DOHH2 (cell line): ENCODE data around the gene PIP5K1A.

Source experiments
- H3F3A ChIP-seq: fragments of 200-600 bp; sonication (generic), shearing (Covaris generic); 2 replicates; pipeline ENCODE4 v1.6.0; 2016; ENCODE audit warnings: antibody characterized with exemption, mild to moderate bottlenecking; ENCODE audit not compliant: control insufficient read depth, insufficient read depth
- H3K27ac ChIP-seq: fragments of 200-600 bp; sonication (generic); 2 replicates; pipeline ENCODE4 v1.5.1; 2014; ENCODE audit warnings: low read depth, mild to moderate bottlenecking, low read length, moderate library complexity
- H3K27me3 ChIP-seq: fragments of 200-600 bp; sonication (generic); 2 replicates; pipeline ENCODE4 v1.6.1; 2014; ENCODE audit warnings: mild to moderate bottlenecking, low read length, mixed read lengths; ENCODE audit not compliant: control insufficient read depth
- H3K36me3 ChIP-seq: fragments of 200-600 bp; sonication (generic); 2 replicates; pipeline ENCODE4 v1.6.1; 2014; ENCODE audit warnings: mild to moderate bottlenecking, low read length, moderate library complexity, mixed read lengths; ENCODE audit not compliant: control insufficient read depth
- H3K4me1 ChIP-seq: fragments of 200-600 bp; sonication (generic); 2 replicates; pipeline ENCODE4 v1.6.1; 2014; ENCODE audit warnings: mild to moderate bottlenecking, low read length, mixed read lengths; ENCODE audit not compliant: control insufficient read depth
- H3K4me2 ChIP-seq: fragments of 200-600 bp; sonication (generic); 2 replicates; pipeline ENCODE4 v1.6.0; 2014; ENCODE audit warnings: mild to moderate bottlenecking, low read length, moderate library complexity
- H3K4me3 ChIP-seq: fragments of 200-600 bp; sonication (generic); 2 replicates; pipeline ENCODE4 v1.5.1; 2014; ENCODE audit warnings: mild to moderate bottlenecking, low read length, mixed read lengths
- H3K79me2 ChIP-seq: fragments of 200-600 bp; sonication (generic); 2 replicates; pipeline ENCODE4 v1.6.1; 2014; ENCODE audit warnings: mild to moderate bottlenecking, low read length, mixed read lengths; ENCODE audit not compliant: control insufficient read depth
- H3K9me2 ChIP-seq: fragments of 200-600 bp; sonication (generic); replicated peaks from 2 replicates; pipeline ENCODE4 v1.6.1; 2014; ENCODE audit warnings: mild to moderate bottlenecking, low read length, mixed read lengths; ENCODE audit not compliant: control insufficient read depth
- H3K9me3 ChIP-seq: fragments of 200-600 bp; sonication (generic); 2 replicates; pipeline ENCODE4 v1.6.1; 2014; ENCODE audit warnings: antibody characterized with exemption, low read length, mixed read lengths; ENCODE audit not compliant: control insufficient read depth, insufficient read depth
- H4K20me1 ChIP-seq: fragments of 200-600 bp; sonication (generic); 2 replicates; pipeline ENCODE4 v1.6.0; 2014; ENCODE audit warnings: low read depth, mild to moderate bottlenecking, antibody characterized with exemption, low read length, moderate library complexity; ENCODE audit not compliant: control insufficient read depth, insufficient read depth
- EZH2phosphoT487 ChIP-seq: fragments of 200-600 bp; sonication (generic); IDR thresholded peaks from 2 replicates; pipeline ENCODE4 v1.6.1; 2017; ENCODE audit warnings: borderline replicate concordance, mild to moderate bottlenecking, antibody characterized with exemption, low read length, moderate library complexity, mixed read lengths
- TF ChIP-seq, protein P1 (sequence below): fragments of 200-600 bp; sonication (generic); IDR thresholded peaks from one replicate; pipeline ENCODE4 v1.5.1; 2014; ENCODE audit warnings: antibody characterized with exemption, mild to moderate bottlenecking, low read depth, low read length; ENCODE audit not compliant: poor library complexity, severe bottlenecking

Gene PIP5K1A

DNA sequence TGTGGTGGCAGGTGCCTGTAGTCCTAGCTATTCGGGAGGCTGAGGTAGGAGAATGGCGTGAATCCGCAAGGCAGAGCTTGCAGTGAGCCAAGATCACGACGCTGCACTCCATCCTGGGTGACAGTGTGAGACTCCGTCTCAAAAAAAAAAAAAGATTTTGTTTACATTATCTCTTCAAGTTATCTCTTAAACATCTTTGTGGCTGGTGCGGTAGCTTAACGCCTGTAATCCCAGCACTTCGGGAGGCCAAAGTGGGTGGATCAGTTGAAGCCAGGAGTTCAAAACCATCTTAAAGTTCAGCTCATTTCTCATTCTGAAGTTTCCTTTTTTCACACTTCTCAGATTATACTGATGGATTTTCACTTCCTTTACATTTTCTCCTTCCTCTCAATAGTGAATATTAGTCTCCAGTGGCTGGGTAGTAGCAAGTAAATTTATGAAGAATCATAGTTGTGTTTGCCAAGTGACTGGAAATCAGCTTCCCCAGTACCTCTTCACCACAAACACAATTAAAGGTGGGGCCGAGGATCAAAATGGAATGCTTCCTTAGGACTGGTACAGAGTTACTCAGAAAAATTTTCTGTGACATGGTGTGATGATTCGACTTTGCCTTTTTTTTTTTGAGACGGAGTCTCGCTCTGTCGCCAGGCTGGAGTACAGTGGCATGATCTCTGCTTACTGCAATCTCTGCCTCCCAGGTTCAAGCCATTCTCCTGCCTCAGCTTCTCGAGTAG, 13.8 kb downstream of the PIP5K1A start:
- no peak overlapping the region for H3K4me2 ChIP-seq
- peaks cover 66% of the 10 kb centered on the region for H3K36me3 ChIP-seq
- no peaks in the 10 kb centered on the region for H3K4me1 ChIP-seq
- H3K79me2 ChIP-seq = peaks cover 97% of the 10 kb centered on the region
- H4K20me1 ChIP-seq = 0 out of 2 replicates have a peak, but pooled peaks cover 3% of the 10 kb centered on the region
- no peaks in the 10 kb centered on the region for H3K9me3 ChIP-seq
- H3K27me3 ChIP-seq = no peaks in the 10 kb centered on the region
- no peaks in the 10 kb centered on the region for H3K9me2 ChIP-seq
- H3K27ac ChIP-seq = no peak overlapping the region
- TF ChIP-seq, protein P1, sequence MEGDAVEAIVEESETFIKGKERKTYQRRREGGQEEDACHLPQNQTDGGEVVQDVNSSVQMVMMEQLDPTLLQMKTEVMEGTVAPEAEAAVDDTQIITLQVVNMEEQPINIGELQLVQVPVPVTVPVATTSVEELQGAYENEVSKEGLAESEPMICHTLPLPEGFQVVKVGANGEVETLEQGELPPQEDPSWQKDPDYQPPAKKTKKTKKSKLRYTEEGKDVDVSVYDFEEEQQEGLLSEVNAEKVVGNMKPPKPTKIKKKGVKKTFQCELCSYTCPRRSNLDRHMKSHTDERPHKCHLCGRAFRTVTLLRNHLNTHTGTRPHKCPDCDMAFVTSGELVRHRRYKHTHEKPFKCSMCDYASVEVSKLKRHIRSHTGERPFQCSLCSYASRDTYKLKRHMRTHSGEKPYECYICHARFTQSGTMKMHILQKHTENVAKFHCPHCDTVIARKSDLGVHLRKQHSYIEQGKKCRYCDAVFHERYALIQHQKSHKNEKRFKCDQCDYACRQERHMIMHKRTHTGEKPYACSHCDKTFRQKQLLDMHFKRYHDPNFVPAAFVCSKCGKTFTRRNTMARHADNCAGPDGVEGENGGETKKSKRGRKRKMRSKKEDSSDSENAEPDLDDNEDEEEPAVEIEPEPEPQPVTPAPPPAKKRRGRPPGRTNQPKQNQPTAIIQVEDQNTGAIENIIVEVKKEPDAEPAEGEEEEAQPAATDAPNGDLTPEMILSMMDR = no peak
- TF ChIP-seq EZH2phosphoT487 = no peak
- no peak overlapping the region for H3K4me3 ChIP-seq
- peaks cover 3% of the 10 kb centered on the region; the same call in 1 of the 2 replicates for H3F3A ChIP-seq

DNA sequence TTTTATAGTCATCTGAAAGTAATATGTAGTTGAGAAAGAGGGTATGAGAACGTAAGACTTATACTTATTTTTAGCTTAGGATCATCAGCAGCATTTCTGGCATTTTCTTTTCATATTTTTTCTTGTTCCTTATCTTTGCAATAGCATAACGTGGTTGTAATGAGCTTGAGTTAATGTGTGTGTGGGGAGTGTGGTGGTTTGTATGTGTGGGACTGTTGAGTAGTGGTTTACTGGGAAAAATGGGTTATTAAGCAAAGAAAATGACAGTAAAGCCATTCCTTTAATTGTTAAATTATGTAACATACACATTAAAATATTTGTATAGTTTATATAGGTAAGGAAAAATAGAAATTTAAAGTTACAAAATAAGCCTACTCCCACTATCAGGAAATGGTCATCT, 15.2 kb downstream of the PIP5K1A start:
- no peak for TF ChIP-seq EZH2phosphoT487
- TF ChIP-seq, protein P1 = no peak
- H3K9me3 ChIP-seq = no peaks in the 10 kb centered on the region
- no peak overlapping the region for H3K27ac ChIP-seq
- no peaks in the 10 kb centered on the region for H3K27me3 ChIP-seq
- H3K79me2 ChIP-seq = peaks cover 97% of the 10 kb centered on the region
- H4K20me1 ChIP-seq = 0 out of 2 replicates have a peak, but pooled peaks cover 3% of the 10 kb centered on the region
- no peak overlapping the region for H3K4me3 ChIP-seq
- H3K9me2 ChIP-seq = no peaks in the 10 kb centered on the region
- peaks cover 62% of the 10 kb centered on the region for H3K36me3 ChIP-seq
- H3K4me2 ChIP-seq = no peak overlapping the region
- peaks cover 3% of the 10 kb centered on the region; the same call in 1 of the 2 replicates for H3F3A ChIP-seq
- H3K4me1 ChIP-seq = no peaks in the 10 kb centered on the region

GRCh38 chr1:151221616-151222015, 23.3 kb downstream of the PIP5K1A start:
- Histone ChIP-seq H3K4me3 (no peak overlapping the region), H3K79me2 (peaks cover 80% of the 10 kb centered on the region), H3K27ac (no peak overlapping the region), H4K20me1 (no peaks in the 10 kb centered on the region), H3K4me1 (no peaks in the 10 kb centered on the region), H3K36me3 (peaks cover 57% of the 10 kb centered on the region), H3K9me2 (no peaks in the 10 kb centered on the region), H3K27me3 (no peaks in the 10 kb centered on the region), H3K4me2 (no peak overlapping the region), H3F3A (no peaks in the 10 kb centered on the region), H3K9me3 (no peaks in the 10 kb centered on the region)
- no peak for TF ChIP-seq EZH2phosphoT487
- TF ChIP-seq, protein P1 = no peak
